H7 (cell line): ENCODE data around the gene SLC22A4. TPM values are rescaled to one million over a fixed set of nuclear protein-coding genes. Genes with fewer than 3 reads are reported as not detected.

Experiments used
- DNase-seq: peaks from one replicate; pipeline ENCODE4 v3.0.0; 2012
- H3K27me3 ChIP-seq: 2 replicates; pipeline ENCODE4 v1.6.0; 2011; ENCODE audit warnings: mild to moderate bottlenecking, low read length; ENCODE audit not compliant: control insufficient read depth, insufficient read depth
- H3K36me3 ChIP-seq: replicated peaks from 2 replicates; pipeline ENCODE4 v1.5.1; 2011; ENCODE audit warnings: low read length; ENCODE audit not compliant: control insufficient read depth, insufficient read depth
- H3K4me3 ChIP-seq: 2 replicates; pipeline ENCODE4 v1.5.1; 2011; ENCODE audit warnings: low read depth, mild to moderate bottlenecking, control low read depth, low read length, moderate library complexity; ENCODE audit not compliant: insufficient read depth
- total RNA-seq: library from RNA; depleted of rRNA; stranded (reverse); fragments of >200 nt; shearing (Covaris generic); gene quantifications from 2 replicates; pipeline ENCODE4 v1.2.3, GENCODE V29; 2014

Gene SLC22A4
- total RNA-seq, 1 experiment from 2014 or later, result 0.17 TPM

- H3K27me3 ChIP-seq, result no peaks in the 10 kb centered on the region; the same call in 1 of the 2 replicates
- DNase-seq, result peak; percentile 90
- H3K4me3 ChIP-seq, result no peak overlapping the region
- no peaks in the 10 kb centered on the region for H3K36me3 ChIP-seq
These were observed 16.0 kb upstream of the SLC22A4 start for GRCh38 chr5:132277971-132278853.

- no peak for DNase-seq
- Histone ChIP-seq H3K27me3 (no peaks in the 10 kb centered on the region; the same call in 1 of the 2 replicates), H3K4me3 (no peak overlapping the region), H3K36me3 (no peaks in the 10 kb centered on the region)
These were observed 14.4 kb upstream of the SLC22A4 start for GRCh38 chr5:132279801-132280200.

GRCh38 chr5:132280371-132281240 lies 13.6 kb upstream of the SLC22A4 start:
- Histone ChIP-seq H3K27me3 (no peaks in the 10 kb centered on the region; the same call in 1 of the 2 replicates), H3K4me3 (no peak overlapping the region), H3K36me3 (no peaks in the 10 kb centered on the region)
- DNase-seq, result no peak

GRCh38 chr5:132281856-132282614 lies 12.2 kb upstream of the SLC22A4 start:
- H3K27me3 ChIP-seq, result no peaks in the 10 kb centered on the region
- no peak for DNase-seq
- H3K36me3 ChIP-seq, result no peaks in the 10 kb centered on the region
- no peak overlapping the region for H3K4me3 ChIP-seq

- no peaks in the 10 kb centered on the region for H3K36me3 ChIP-seq
- no peak overlapping the region for H3K4me3 ChIP-seq
- no peaks in the 10 kb centered on the region for H3K27me3 ChIP-seq
- peak; percentile 69 for DNase-seq
These were observed 10.7 kb upstream of the SLC22A4 start for GRCh38 chr5:132283423-132284043.

GRCh38 chr5:132289097-132289496 lies 5.1 kb upstream of the SLC22A4 start:
- DNase-seq, result no peak
- Histone ChIP-seq H3K36me3 (no peaks in the 10 kb centered on the region), H3K4me3 (no peak overlapping the region), H3K27me3 (no peaks in the 10 kb centered on the region)

GRCh38 chr5:132291026-132291425 lies 3.2 kb upstream of the SLC22A4 start:
- Histone ChIP-seq H3K27me3 (peaks cover 15% of the 10 kb centered on the region), H3K4me3 (no peak overlapping the region)
- no peak for DNase-seq

GRCh38 chr5:132293066-132293991 lies 865 bp upstream of the SLC22A4 start:
- Histone ChIP-seq H3K27me3 (peaks cover 15% of the 10 kb centered on the region), H3K36me3 (no peaks in the 10 kb centered on the region), H3K4me3 (peak overlapping the region; percentile 69)
- peak; percentile 93 for DNase-seq

More at GRCh38 chr5:132291026-132291425, 3.2 kb upstream of the SLC22A4 start:
- H3K36me3 ChIP-seq, result no peaks in the 10 kb centered on the region

GRCh38 chr5:132294728-132295504 lies 722 bp downstream of the SLC22A4 start:
- Histone ChIP-seq H3K36me3 (no peaks in the 10 kb centered on the region), H3K4me3 (peak overlapping the region; percentile 69), H3K27me3 (peaks cover 15% of the 10 kb centered on the region)
- DNase-seq, result peak; percentile 73

GRCh38 chr5:132295505-132296411 lies 1.6 kb downstream of the SLC22A4 start:
- Histone ChIP-seq H3K27me3 (peaks cover 15% of the 10 kb centered on the region), H3K4me3 (no peak overlapping the region), H3K36me3 (no peaks in the 10 kb centered on the region)
- peak; percentile 37 for DNase-seq

- Histone ChIP-seq H3K36me3 (no peaks in the 10 kb centered on the region), H3K27me3 (peaks cover 15% of the 10 kb centered on the region), H3K4me3 (no peak overlapping the region)
- DNase-seq, result no peak
These were observed 2.3 kb downstream of the SLC22A4 start for GRCh38 chr5:132296412-132297016.
